Thyroid gland (tissue), 4 donors: ENCODE measurements around the gene H6PD.

ENCODE experiments used
- CTCF ChIP-seq, 6 experiments: fragments of 200-600 bp in 3 of 6; fragments of 450-650 bp in 3 of 6; sonication (generic) in 3 of 6; IDR thresholded peaks; one replicate each; pipeline ENCODE4 v1.5.1; 2016 to 2019; ENCODE audit warnings: antibody characterized with exemption in 6 of 6, mild to moderate bottlenecking in 2 of 6, inconsistent platforms in 1 of 6, moderate library complexity in 1 of 6
- POLR2A ChIP-seq, 2 donors: fragments of 450-650 bp; IDR thresholded peaks; one replicate each; pipeline ENCODE4 v1.6.1; 2017; ENCODE audit warnings: antibody characterized with exemption in 2 of 2, mild to moderate bottlenecking in 2 of 2, moderate library complexity in 1 of 2

DNA sequence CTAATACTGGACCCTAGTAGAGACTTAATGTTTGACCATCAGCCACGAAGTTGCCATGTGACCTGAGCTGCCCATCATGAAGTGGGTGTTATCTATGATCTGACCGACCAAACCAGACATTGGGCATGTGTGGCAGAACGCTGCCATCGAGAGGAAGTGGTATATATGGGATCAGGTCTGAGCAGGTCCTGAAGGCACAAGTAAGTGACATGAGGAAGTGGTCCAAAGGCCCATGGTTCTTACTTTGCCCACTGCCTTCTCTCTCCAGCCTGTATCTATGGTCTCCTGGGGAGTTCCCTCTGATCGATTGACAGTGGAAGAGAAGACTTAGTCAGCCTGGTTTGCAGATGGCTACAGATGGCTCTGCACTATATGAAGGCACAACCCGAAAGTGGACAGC is 66.0 kb downstream of the H6PD start:
- TF ChIP-seq CTCF (IDR thresholded peaks at IDR 0.05) = no peak
- no peak for TF ChIP-seq POLR2A (IDR thresholded peaks at IDR 0.05)
